Upper lobe of left lung (tissue), 4 donors: ENCODE data around the gene PPM1D.

Experiments used
- CTCF ChIP-seq, 6 experiments: fragments of 450-650 bp in 4 of 6; fragments of 200-600 bp in 2 of 6; sonication (generic) in 2 of 6; IDR thresholded peaks; one replicate each; pipeline ENCODE4 v1.5.1; 2016 to 2019; ENCODE audit warnings: antibody characterized with exemption in 6 of 6
- POLR2AphosphoS5 ChIP-seq, 2 donors: sonication (generic); formaldehyde crosslinking; IDR thresholded peaks; one replicate each; pipeline ENCODE4 v1.5.1; 2017; ENCODE audit warnings: antibody characterized with exemption in 2 of 2

GRCh38 chr17:60676758-60677307, 76.8 kb downstream of the PPM1D start:
- no peak for TF ChIP-seq CTCF (IDR thresholded peaks at IDR 0.05)
- TF ChIP-seq POLR2AphosphoS5 (IDR thresholded peaks at IDR 0.05): no peak
